ENCODE data around the gene RRP36.

RRP36 gene

GRCh38 chr6:43014434-43014909 is 7.0 kb upstream of the RRP36 start:
- no peak for DNase-seq (ENCODE audit: low read depth)
- H3K4me3 ChIP-seq (ENCODE audit: low read depth, low read length) = peak overlapping the region; percentile 82
- no peak for TF ChIP-seq CTCF (IDR thresholded peaks at IDR 0.05; ENCODE audit: control insufficient read depth, extremely low read depth, insufficient read depth)

GRCh38 chr6:43016176-43016942 is 5.1 kb upstream of the RRP36 start:
- no peak for DNase-seq (ENCODE audit: low read depth)
- H3K4me3 ChIP-seq (ENCODE audit: low read depth, low read length) = no peak overlapping the region
- TF ChIP-seq CTCF (IDR thresholded peaks at IDR 0.05; ENCODE audit: control insufficient read depth, extremely low read depth, insufficient read depth) = no peak

- H3K4me3 ChIP-seq (ENCODE audit: low read depth, low read length) = no peak overlapping the region
- DNase-seq (ENCODE audit: low read depth) = no peak
- no peak for TF ChIP-seq CTCF (IDR thresholded peaks at IDR 0.05; ENCODE audit: control insufficient read depth, extremely low read depth, insufficient read depth)
Measured at GRCh38 chr6:43016943-43017334, 4.5 kb upstream of the RRP36 start.

GRCh38 chr6:43019152-43019551 is 2.3 kb upstream of the RRP36 start:
- DNase-seq (ENCODE audit: low read depth) = no peak
- H3K4me3 ChIP-seq (ENCODE audit: low read depth, low read length) = no peak overlapping the region
- no peak for TF ChIP-seq CTCF (IDR thresholded peaks at IDR 0.05; ENCODE audit: control insufficient read depth, extremely low read depth, insufficient read depth)

GRCh38 chr6:43020052-43020705 is 1.2 kb upstream of the RRP36 start:
- DNase-seq (ENCODE audit: low read depth) = no peak
- TF ChIP-seq CTCF (IDR thresholded peaks at IDR 0.05; ENCODE audit: control insufficient read depth, extremely low read depth, insufficient read depth) = no peak
- no peak overlapping the region for H3K4me3 ChIP-seq (ENCODE audit: low read depth, low read length)

- TF ChIP-seq CTCF (IDR thresholded peaks at IDR 0.05; ENCODE audit: control insufficient read depth, extremely low read depth, insufficient read depth) = no peak
- H3K4me3 ChIP-seq (ENCODE audit: low read depth, low read length) = peak overlapping the region; percentile 99
- DNase-seq (ENCODE audit: low read depth) = no peak
Measured at GRCh38 chr6:43020847-43021246, 576 bp upstream of the RRP36 start.
